HEK293 (cell line): ENCODE results near the gene RUFY2.

Source experiments
- HOXC10 ChIP-seq: sonication (generic); formaldehyde crosslinking; IDR thresholded peaks from 2 replicates; pipeline ENCODE4 v1.8.1; 2023; ENCODE audit warnings: mild to moderate bottlenecking, missing genetic modification reagents
- KLF9 ChIP-seq: fragments of 450-650 bp; formaldehyde crosslinking; IDR thresholded peaks from 2 replicates; pipeline ENCODE4 v1.5.1; 2016; ENCODE audit warnings: missing biosample characterization, missing genetic modification characterization, low read depth
- OVOL3 ChIP-seq: fragments of 450-650 bp; formaldehyde crosslinking; IDR thresholded peaks from 2 replicates; pipeline ENCODE4 v1.5.1; 2016; ENCODE audit warnings: missing biosample characterization, missing genetic modification characterization
- SCRT1 ChIP-seq: fragments of 450-650 bp; formaldehyde crosslinking; IDR thresholded peaks from 2 replicates; pipeline ENCODE4 v1.5.1; 2016; ENCODE audit warnings: missing biosample characterization, missing genetic modification characterization, borderline replicate concordance
- SP7 ChIP-seq: fragments of 450-650 bp; formaldehyde crosslinking; IDR thresholded peaks from 2 replicates; pipeline ENCODE4 v1.5.1; 2016; ENCODE audit warnings: missing biosample characterization, missing genetic modification characterization
- ZBTB20 ChIP-seq: fragments of 450-650 bp; formaldehyde crosslinking; IDR thresholded peaks from 2 replicates; pipeline ENCODE4 v1.5.1; 2016; ENCODE audit warnings: missing biosample characterization, missing genetic modification characterization
- ZNF155 ChIP-seq: fragments of 450-650 bp; formaldehyde crosslinking; IDR thresholded peaks from 2 replicates; pipeline ENCODE4 v1.5.1; 2016; ENCODE audit warnings: missing biosample characterization, missing genetic modification characterization
- ZNF214 ChIP-seq: fragments of 450-650 bp; formaldehyde crosslinking; IDR thresholded peaks from 2 replicates; pipeline ENCODE4 v1.5.1; 2017; ENCODE audit warnings: missing biosample characterization, mild to moderate bottlenecking, missing genetic modification characterization, borderline replicate concordance
- ZNF248 ChIP-seq: fragments of 450-650 bp; formaldehyde crosslinking; IDR thresholded peaks from 2 replicates; pipeline ENCODE4 v1.5.1; 2017; ENCODE audit warnings: missing biosample characterization, missing genetic modification characterization
- ZNF274 ChIP-seq, 2 experiments: fragments of 200-500 bp in 1 of 2; fragments of 450-650 bp in 1 of 2; sonication (Bioruptor generic) in 1 of 2; formaldehyde crosslinking in 1 of 2; IDR thresholded peaks; 2 replicates each; pipeline versions ENCODE4 v1.5.1 to v1.6.1; 2014 to 2016; ENCODE audit warnings: borderline replicate concordance in 1 of 2, inconsistent platforms in 1 of 2, low read length in 1 of 2, missing biosample characterization in 1 of 2, missing genetic modification characterization in 1 of 2
- ZNF302 ChIP-seq: fragments of 450-650 bp; formaldehyde crosslinking; IDR thresholded peaks from 2 replicates; pipeline ENCODE4 v1.5.1; 2016; ENCODE audit warnings: missing biosample characterization, missing genetic modification characterization, low read depth
- ZNF341 ChIP-seq: fragments of 450-650 bp; formaldehyde crosslinking; IDR thresholded peaks from 2 replicates; pipeline ENCODE4; 2016; ENCODE audit warnings: low read depth, missing biosample characterization, missing genetic modification characterization
- ZNF37A ChIP-seq: fragments of 450-650 bp; IDR thresholded peaks from 2 replicates; pipeline ENCODE4 v1.5.1; 2018; ENCODE audit warnings: missing biosample characterization, missing genetic modification characterization
- ZNF433 ChIP-seq: fragments of 450-650 bp; formaldehyde crosslinking; IDR thresholded peaks from 2 replicates; pipeline ENCODE4 v1.5.1; 2016; ENCODE audit warnings: missing biosample characterization, missing genetic modification characterization, low read depth
- ZNF558 ChIP-seq: fragments of 450-650 bp; formaldehyde crosslinking; IDR thresholded peaks from 2 replicates; pipeline ENCODE4 v1.5.1; 2016; ENCODE audit warnings: missing biosample characterization, missing genetic modification characterization
- ZNF571 ChIP-seq: fragments of 450-650 bp; formaldehyde crosslinking; IDR thresholded peaks from 2 replicates; pipeline ENCODE4 v1.5.0; 2017; ENCODE audit warnings: missing biosample characterization, missing genetic modification characterization
- ZNF585B ChIP-seq: fragments of 450-650 bp; formaldehyde crosslinking; IDR thresholded peaks from 2 replicates; pipeline ENCODE4 v1.5.1; 2016; ENCODE audit warnings: missing biosample characterization, missing genetic modification characterization
- ZNF629 ChIP-seq: fragments of 450-650 bp; formaldehyde crosslinking; IDR thresholded peaks from 2 replicates; pipeline ENCODE4 v1.5.1; 2017; ENCODE audit warnings: missing biosample characterization, missing genetic modification characterization
- ZNF843 ChIP-seq: fragments of 450-650 bp; formaldehyde crosslinking; IDR thresholded peaks from 2 replicates; pipeline ENCODE4 v1.5.1; 2016; ENCODE audit warnings: missing biosample characterization, missing genetic modification characterization
- TF ChIP-seq, protein P1 (sequence below): fragments of 450-650 bp; formaldehyde crosslinking; IDR thresholded peaks from 2 replicates; pipeline ENCODE4 v1.5.1; 2016; ENCODE audit warnings: missing biosample characterization, missing genetic modification characterization
- TF ChIP-seq, protein P2 (sequence below): fragments of 450-650 bp; formaldehyde crosslinking; IDR thresholded peaks from 2 replicates; pipeline ENCODE4 v1.5.1; 2017; ENCODE audit warnings: missing biosample characterization, missing genetic modification characterization
- TF ChIP-seq, protein P3 (sequence below): fragments of 450-650 bp; formaldehyde crosslinking; IDR thresholded peaks from 2 replicates; pipeline ENCODE4 v1.5.1; 2016; ENCODE audit warnings: missing biosample characterization, missing genetic modification characterization

RUFY2 gene

DNA sequence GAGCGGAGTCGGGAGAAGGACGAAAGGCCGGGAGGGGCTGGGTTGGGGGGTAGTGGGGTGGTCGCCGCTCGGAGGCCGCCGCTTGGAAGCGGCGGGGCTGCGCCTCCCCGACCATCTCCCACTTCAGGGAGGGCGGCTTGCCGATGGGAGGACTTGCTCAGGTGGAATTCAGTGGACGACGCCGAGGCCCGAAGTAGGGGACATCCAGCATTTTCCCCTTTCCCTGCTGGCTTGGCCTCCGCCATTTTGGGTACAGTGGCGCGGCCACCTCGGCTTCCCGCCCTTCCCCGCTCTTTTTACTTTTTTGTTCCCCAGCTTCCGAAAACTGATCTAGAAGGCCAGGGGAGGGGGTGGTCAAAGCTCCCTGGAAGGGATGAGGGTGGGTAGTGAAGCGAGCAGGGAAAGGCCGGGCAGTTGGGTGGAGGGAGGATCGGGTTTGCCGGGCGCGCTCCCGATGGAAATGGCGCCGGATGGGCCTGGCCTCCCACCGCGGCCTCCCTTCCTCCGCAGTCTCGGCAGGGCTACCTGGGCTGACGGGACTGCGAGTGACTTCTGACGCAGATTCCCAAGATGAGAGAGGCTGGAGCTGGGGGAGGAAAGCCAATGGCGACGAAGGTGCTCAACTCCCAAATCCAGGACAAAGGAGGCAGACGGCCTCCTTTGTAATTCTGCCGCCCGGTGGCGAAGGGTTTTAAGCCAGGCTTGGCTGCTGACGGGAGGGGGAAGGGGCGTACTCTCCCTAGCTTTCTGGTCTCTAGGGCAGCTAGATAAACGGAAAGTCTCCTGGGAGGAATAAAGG, 74.6 kb downstream of the RUFY2 start, which contains the start of gene PBLD (continued):
- TF ChIP-seq ZNF274 (IDR thresholded peaks at IDR 0.05; ENCODE audit: low read length) (no peak), ZNF274 (tag by site-specific recombination; IDR thresholded peaks at IDR 0.05; ENCODE audit: borderline replicate concordance) (no peak), SCRT1 (tag by site-specific recombination) (no peak), ZBTB20 (tag by site-specific recombination) (peak; percentile 59; the same call in 1 of the 2 replicates), ZNF37A (tag by site-specific recombination) (no peak), ZNF302 (no peak), ZNF248 (no peak), ZNF341 (peak; percentile 89), SP7 (tag by site-specific recombination) (peak; percentile 59), ZNF558 (tag by site-specific recombination) (no peak), ZNF629 (peak; percentile 59), ZNF571 (no peak), OVOL3 (no peak), HOXC10 (no peak), ZNF843 (tag by site-specific recombination) (no peak), KLF9 (tag by site-specific recombination) (peak; percentile 39; the same call in 1 of the 2 replicates), ZNF433 (no peak), ZNF155 (tag by site-specific recombination) (no peak), ZNF214 (tag by site-specific recombination) (no peak), ZNF585B (no peak)
- TF ChIP-seq, protein P1, sequence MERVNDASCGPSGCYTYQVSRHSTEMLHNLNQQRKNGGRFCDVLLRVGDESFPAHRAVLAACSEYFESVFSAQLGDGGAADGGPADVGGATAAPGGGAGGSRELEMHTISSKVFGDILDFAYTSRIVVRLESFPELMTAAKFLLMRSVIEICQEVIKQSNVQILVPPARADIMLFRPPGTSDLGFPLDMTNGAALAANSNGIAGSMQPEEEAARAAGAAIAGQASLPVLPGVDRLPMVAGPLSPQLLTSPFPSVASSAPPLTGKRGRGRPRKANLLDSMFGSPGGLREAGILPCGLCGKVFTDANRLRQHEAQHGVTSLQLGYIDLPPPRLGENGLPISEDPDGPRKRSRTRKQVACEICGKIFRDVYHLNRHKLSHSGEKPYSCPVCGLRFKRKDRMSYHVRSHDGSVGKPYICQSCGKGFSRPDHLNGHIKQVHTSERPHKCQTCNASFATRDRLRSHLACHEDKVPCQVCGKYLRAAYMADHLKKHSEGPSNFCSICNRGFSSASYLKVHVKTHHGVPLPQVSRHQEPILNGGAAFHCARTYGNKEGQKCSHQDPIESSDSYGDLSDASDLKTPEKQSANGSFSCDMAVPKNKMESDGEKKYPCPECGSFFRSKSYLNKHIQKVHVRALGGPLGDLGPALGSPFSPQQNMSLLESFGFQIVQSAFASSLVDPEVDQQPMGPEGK: peak; percentile 53; the same call in 1 of the 2 replicates
- TF ChIP-seq, protein P2, sequence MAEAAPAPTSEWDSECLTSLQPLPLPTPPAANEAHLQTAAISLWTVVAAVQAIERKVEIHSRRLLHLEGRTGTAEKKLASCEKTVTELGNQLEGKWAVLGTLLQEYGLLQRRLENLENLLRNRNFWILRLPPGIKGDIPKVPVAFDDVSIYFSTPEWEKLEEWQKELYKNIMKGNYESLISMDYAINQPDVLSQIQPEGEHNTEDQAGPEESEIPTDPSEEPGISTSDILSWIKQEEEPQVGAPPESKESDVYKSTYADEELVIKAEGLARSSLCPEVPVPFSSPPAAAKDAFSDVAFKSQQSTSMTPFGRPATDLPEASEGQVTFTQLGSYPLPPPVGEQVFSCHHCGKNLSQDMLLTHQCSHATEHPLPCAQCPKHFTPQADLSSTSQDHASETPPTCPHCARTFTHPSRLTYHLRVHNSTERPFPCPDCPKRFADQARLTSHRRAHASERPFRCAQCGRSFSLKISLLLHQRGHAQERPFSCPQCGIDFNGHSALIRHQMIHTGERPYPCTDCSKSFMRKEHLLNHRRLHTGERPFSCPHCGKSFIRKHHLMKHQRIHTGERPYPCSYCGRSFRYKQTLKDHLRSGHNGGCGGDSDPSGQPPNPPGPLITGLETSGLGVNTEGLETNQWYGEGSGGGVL (tag by site-specific recombination): no peak
- TF ChIP-seq, protein P3, sequence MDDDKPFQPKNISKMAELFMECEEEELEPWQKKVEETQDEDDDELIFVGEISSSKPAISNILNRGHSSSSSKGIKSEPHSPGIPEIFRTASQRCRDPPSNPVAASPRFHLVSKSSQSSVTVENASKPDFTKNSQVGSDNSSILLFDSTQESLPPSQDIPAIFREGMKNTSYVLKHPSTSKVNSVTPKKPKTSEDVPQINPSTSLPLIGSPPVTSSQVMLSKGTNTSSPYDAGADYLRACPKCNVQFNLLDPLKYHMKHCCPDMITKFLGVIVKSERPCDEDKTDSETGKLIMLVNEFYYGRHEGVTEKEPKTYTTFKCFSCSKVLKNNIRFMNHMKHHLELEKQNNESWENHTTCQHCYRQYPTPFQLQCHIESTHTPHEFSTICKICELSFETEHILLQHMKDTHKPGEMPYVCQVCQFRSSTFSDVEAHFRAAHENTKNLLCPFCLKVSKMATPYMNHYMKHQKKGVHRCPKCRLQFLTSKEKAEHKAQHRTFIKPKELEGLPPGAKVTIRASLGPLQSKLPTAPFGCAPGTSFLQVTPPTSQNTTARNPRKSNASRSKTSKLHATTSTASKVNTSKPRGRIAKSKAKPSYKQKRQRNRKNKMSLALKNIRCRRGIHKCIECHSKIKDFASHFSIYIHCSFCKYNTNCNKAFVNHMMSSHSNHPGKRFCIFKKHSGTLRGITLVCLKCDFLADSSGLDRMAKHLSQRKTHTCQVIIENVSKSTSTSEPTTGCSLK (tag by site-specific recombination): no peak
